Stomach (tissue), 9 donors: ENCODE measurements around the gene SPTLC2. TPM values are rescaled to one million over a fixed set of nuclear protein-coding genes. Genes with fewer than 3 reads are reported as not detected.
A peak's percentile ranks its signal among the peaks of the same experiment; 100 is the strongest.
"Not testable (repeated sequence)": the region's sequence is repeated elsewhere in the genome, so short reads cannot be mapped to it uniquely, and the experiment has no call there.

Experiments
- DNase-seq, 2 donors: peaks; one replicate each; pipeline versions ENCODE4 v3.0.0 to v3.0.0-alpha.2; 2013 to 2019
- H3K27ac ChIP-seq, 5 donors: fragments of 200-600 bp in 4 of 5; sonication (generic) in 4 of 5; one replicate each; pipeline ENCODE4 v1.5.1; 2013 to 2019; ENCODE audit warnings: mild to moderate bottlenecking in 1 of 5, moderate library complexity in 1 of 5
- H3K27me3 ChIP-seq, 3 donors: fragments of 200-600 bp; sonication (generic); one replicate each; pipeline ENCODE4 v1.5.1; 2017 to 2019; ENCODE audit warnings: mixed run types in 1 of 3
- H3K36me3 ChIP-seq, 4 donors: fragments of 200-600 bp; sonication (generic); 1 replicate in 3 of 4; 2 replicates in 1 of 4; pipeline ENCODE4 v1.5.1; 2016 to 2019
- H3K4me1 ChIP-seq, 4 donors: fragments of 200-600 bp; sonication (generic); one replicate each; pipeline ENCODE4 v1.5.1; 2016 to 2019
- H3K4me3 ChIP-seq, 4 donors: fragments of 200-600 bp; sonication (generic) in 3 of 4; one replicate each; pipeline ENCODE4 v1.5.1; 2016 to 2019; ENCODE audit warnings: mild to moderate bottlenecking in 1 of 4
- H3K9me3 ChIP-seq, 4 donors: fragments of 200-600 bp; sonication (generic); one replicate each; pipeline ENCODE4 v1.5.1; 2016 to 2019
- CTCF ChIP-seq, 7 experiments: fragments of 450-650 bp in 4 of 7; fragments of 200-600 bp in 3 of 7; sonication (generic) in 3 of 7; IDR thresholded peaks; one replicate each; pipeline ENCODE4 v1.5.1; 2016 to 2019; ENCODE audit warnings: antibody characterized with exemption in 7 of 7, control low read depth in 2 of 7, mild to moderate bottlenecking in 1 of 7
- EP300 ChIP-seq: sonication (generic); formaldehyde crosslinking; IDR thresholded peaks from one replicate; pipeline ENCODE4 v1.6.1; 2017; ENCODE audit warnings: antibody characterized with exemption
- POLR2A ChIP-seq, 4 donors: fragments of 450-650 bp; IDR thresholded peaks; one replicate each; pipeline ENCODE4 v1.6.1; 2016; ENCODE audit warnings: antibody characterized with exemption in 4 of 4, control low read depth in 2 of 4, mild to moderate bottlenecking in 1 of 4, moderate library complexity in 1 of 4
- POLR2AphosphoS5 ChIP-seq, 3 donors: sonication (generic); formaldehyde crosslinking; IDR thresholded peaks; one replicate each; pipeline ENCODE4 v1.6.1; 2016; ENCODE audit warnings: antibody characterized with exemption in 3 of 3
- WGBS, 5 donors: extraction: QIAGEN DNeasy Blood & Tissue Kit in 3 of 5; methylation state at CpG; one replicate each; pipeline versions ENCODE4 v1.1.5 to v1.1.7; 2013 to 2018; 5-methylcytosine and 5-hydroxymethylcytosine counted together
- intact Hi-C: fragments of 100-400 bp; cut with DNase I; formaldehyde crosslinking; loops from one replicate; pipeline ENCODE4 v1.15.1; 2023; ENCODE audit warnings: low total_unique reads
- polyA plus RNA-seq, 3 donors: library from polyadenylated mRNA; stranded (reverse); fragments of 200-250 nt; gene quantifications; one replicate each; pipeline ENCODE4 v1.2.3, GENCODE V29; 2013
- total RNA-seq, 5 donors: library from RNA; depleted of rRNA; stranded (reverse); fragments of >200 nt; gene quantifications; one replicate each; pipeline versions ENCODE4 v1.1.0 to v1.2.3, GENCODE V29; 2014 to 2016
- donor health status: healthy with polysubstance abuse.
- donor health status: Bipolar disorder and iron deficiency.
- donor health status: healthy.

SPTLC2 gene
- total and polyA plus RNA-seq, 8 donors = 3.4 to 97.5 (median 13.6) TPM

DNA sequence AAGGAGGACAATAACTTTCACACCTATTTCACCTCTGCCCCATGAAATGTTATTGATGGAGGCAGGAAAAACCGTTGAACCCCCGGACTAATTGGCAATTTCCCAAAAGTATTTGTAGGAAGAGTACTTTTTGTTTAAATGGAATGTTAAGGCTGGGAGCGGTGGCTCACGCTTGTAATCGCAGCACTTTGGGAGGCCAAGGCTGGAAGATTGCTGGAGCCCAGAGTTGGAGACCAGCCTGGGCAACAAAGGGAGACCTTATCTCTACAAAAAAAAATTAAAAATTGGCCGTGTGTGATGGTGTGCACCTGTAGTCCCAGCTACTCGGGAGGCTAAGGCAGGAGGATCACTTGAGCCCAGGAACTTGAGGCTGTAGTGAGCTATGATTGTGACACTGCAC is 26.0 kb upstream of the SPTLC2 start:
- intact Hi-C loops = no loop called here
- 30 to 49% (median 38%) methylated on average over 7 of the region's 7 CpGs for WGBS, 5 donors

DNA sequence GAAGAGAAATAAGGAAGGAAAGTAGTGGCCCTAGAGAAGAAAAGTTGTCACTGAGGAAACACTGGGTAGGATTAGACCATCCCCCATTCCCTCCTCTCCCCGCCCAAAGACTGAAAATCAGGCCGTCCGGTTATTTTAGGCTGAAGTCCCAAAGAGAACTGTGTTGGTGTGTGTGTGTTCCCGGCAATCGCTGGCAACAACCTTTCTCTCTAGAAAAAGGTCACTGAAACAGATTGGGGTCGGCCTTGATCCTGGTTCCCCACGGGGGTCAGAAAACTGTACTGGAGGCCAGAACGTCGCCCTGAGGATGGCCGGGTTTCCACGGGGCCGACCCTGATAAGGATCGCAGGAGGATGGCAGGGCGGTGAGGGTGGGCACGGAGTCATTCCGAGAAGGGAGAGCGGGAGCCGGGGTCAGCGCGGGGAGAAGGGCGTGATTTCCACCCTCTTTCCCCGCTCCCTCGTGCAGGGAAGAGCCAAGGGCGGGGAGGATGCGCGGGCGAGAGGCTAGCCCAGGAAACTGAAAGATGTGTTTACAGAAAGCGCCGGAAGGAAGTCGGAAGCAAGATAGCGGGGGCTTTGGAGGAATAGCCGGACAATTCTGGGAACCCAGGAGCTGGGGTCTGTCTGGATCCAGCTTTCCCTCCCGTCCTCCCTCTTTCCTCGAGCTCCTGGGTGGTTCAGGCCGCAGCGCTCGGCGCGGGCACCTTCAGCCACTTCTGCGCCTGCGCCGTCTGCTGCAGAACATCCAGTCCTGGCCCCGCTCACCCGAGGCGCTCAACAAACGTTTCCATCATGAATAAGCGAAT is 25.3 kb upstream of the SPTLC2 start:
- peak; percentile 82 to 87 for DNase-seq
- WGBS, 5 donors = 8 to 11% (median 10%) methylated on average over 47 of the region's 47 CpGs
- no peaks in the 10 kb centered on the region for H3K36me3 ChIP-seq
- intact Hi-C loops = no loop called here
- peaks cover 10 to 26% (median 14%) of the 10 kb centered on the region in 4 donors for H3K4me1 ChIP-seq
- no peaks in the 10 kb centered on the region for H3K27me3 ChIP-seq
- no peak for TF ChIP-seq POLR2A (IDR thresholded peaks at IDR 0.05)
- peak; percentile 26 for TF ChIP-seq EP300
- no peak for TF ChIP-seq CTCF (IDR thresholded peaks at IDR 0.05)
- TF ChIP-seq POLR2AphosphoS5 (IDR thresholded peaks at IDR 0.05) = peak in 2 of 3 donors; percentile 22 to 48
- peak overlapping the region; percentile 66 to 88 (median 80) for H3K27ac ChIP-seq
- peaks cover 0 to 3% (median 0%) of the 10 kb centered on the region in 4 donors for H3K9me3 ChIP-seq
- H3K4me3 ChIP-seq = peak overlapping the region; percentile 37 to 49 (median 44)

More for the DNA sequence above, 26.0 kb upstream of the SPTLC2 start:
- Histone ChIP-seq H3K4me3 (peak overlapping the region; percentile 37 to 49 (median 44)), H3K27ac (peak overlapping the region; percentile 66 to 88 (median 80)), H3K4me1 (peaks cover 10 to 26% (median 17%) of the 10 kb centered on the region in 4 donors), H3K36me3 (no peaks in the 10 kb centered on the region), H3K27me3 (no peaks in the 10 kb centered on the region), H3K9me3 (peaks cover 0 to 3% (median 0%) of the 10 kb centered on the region in 4 donors)
- DNase-seq = no peak
- TF ChIP-seq POLR2A (IDR thresholded peaks at IDR 0.05) (no peak), CTCF (IDR thresholded peaks at IDR 0.05) (no peak), EP300 (no peak), POLR2AphosphoS5 (IDR thresholded peaks at IDR 0.05) (no peak)

- DNase-seq = no peak
- TF ChIP-seq POLR2A (IDR thresholded peaks at IDR 0.05) (no peak), EP300 (no peak), CTCF (IDR thresholded peaks at IDR 0.05) (no peak), POLR2AphosphoS5 (IDR thresholded peaks at IDR 0.05) (no peak)
- intact Hi-C loops = no loop called here
- Histone ChIP-seq H3K27ac (peak overlapping the region; percentile 64 to 88 (median 80)), H3K9me3 (peaks cover 0 to 3% (median 0%) of the 10 kb centered on the region in 4 donors), H3K4me1 (peaks cover 10 to 26% (median 14%) of the 10 kb centered on the region in 4 donors), H3K36me3 (no peaks in the 10 kb centered on the region), H3K4me3 (peak overlapping the region in 2 of 4 donors; percentile 40 to 48), H3K27me3 (no peaks in the 10 kb centered on the region)
- 67 to 78% (median 72%) methylated on average over 16 of the region's 16 CpGs for WGBS, 5 donors
Observed at GRCh38 chr14:77640756-77641533, 24.5 kb upstream of the SPTLC2 start.

- Histone ChIP-seq H3K9me3 (peaks cover 0 to 3% (median 1%) of the 10 kb centered on the region in 4 donors), H3K4me3 (no peak overlapping the region), H3K27ac (peak overlapping the region in 2 of 5 donors; percentile 55 to 67), H3K36me3 (no peaks in the 10 kb centered on the region), H3K4me1 (peaks cover 8 to 26% (median 14%) of the 10 kb centered on the region in 4 donors), H3K27me3 (no peaks in the 10 kb centered on the region)
- intact Hi-C loops = no loop called here
- 37 to 54% (median 48%) methylated on average over 2 of the region's 2 CpGs for WGBS, 5 donors
- TF ChIP-seq POLR2AphosphoS5 (IDR thresholded peaks at IDR 0.05) = peak in 1 of 3 donors; percentile 32
- TF ChIP-seq CTCF (IDR thresholded peaks at IDR 0.05) = no peak
- DNase-seq = peak in 1 of 2 donors; percentile 55
Observed at GRCh38 chr14:77638771-77639171, 22.3 kb upstream of the SPTLC2 start.

DNA sequence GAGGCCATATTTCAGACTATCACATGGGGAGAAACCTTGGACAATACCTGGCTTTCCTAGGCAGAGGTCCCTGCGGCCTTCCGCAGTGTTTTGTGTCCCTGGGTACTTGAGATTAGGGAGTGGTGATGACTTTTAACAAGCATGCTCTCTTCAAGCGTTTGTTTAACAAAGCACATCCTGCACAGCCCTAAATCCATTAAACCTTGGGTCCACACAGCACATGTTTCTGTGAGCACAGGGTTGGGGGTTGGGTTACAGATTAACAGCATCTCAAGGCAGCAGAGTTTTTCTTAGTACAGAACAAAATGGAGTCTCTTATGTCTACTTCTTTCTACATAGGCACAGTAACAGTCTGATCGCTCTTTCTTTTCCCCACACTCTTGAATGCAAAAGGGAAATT is 19.4 kb upstream of the SPTLC2 start:
- H3K27me3 ChIP-seq, H3K4me3 ChIP-seq, H3K36me3 ChIP-seq, DNase-seq, H3K4me1 ChIP-seq, H3K9me3 ChIP-seq, intact Hi-C loops, H3K27ac ChIP-seq: not testable (repeated sequence)
- WGBS, 5 donors = 67 to 84% (median 81%) methylated on average over 4 of the region's 4 CpGs

DNA sequence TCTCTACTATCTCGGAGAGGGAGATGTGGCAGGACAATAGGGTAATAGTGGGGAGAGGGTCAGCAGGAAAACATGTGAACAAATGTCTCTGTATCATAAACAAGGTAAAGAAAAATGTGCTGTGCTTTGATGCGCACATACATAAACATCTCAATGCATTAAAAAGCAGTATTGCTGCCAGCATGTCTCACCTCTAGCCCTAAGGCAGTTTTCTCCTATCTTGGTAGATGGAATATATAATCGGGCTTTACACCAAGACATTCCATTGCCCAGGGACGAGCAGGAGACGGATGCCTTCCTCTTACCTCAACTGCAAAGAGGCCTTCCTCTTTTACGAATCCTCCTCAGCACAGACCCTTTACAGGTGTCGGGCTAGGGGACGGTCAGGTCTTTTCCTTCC is 19.0 kb upstream of the SPTLC2 start:
- intact Hi-C loops, H3K36me3 ChIP-seq, DNase-seq, H3K27ac ChIP-seq, H3K9me3 ChIP-seq, H3K4me3 ChIP-seq, H3K4me1 ChIP-seq, H3K27me3 ChIP-seq: not testable (repeated sequence)
- WGBS, 5 donors = 77 to 87% (median 82%) methylated on average over 8 of the region's 8 CpGs
